GM21786 (cell line): ENCODE data around the gene ADGRL3.
A peak's percentile ranks its signal among the peaks of the same experiment; 100 is the strongest.
"Not testable (repeated sequence)": the region's sequence is repeated elsewhere in the genome, so short reads cannot be mapped to it uniquely, and the experiment has no call there.

Experiments
- ATAC-seq: cut with Tn5 transposase; IDR thresholded peaks from one replicate; pipeline ENCODE4 v1.9.1; 2021; ENCODE audit not compliant: unreplicated experiment

The ADGRL3 gene

DNA sequence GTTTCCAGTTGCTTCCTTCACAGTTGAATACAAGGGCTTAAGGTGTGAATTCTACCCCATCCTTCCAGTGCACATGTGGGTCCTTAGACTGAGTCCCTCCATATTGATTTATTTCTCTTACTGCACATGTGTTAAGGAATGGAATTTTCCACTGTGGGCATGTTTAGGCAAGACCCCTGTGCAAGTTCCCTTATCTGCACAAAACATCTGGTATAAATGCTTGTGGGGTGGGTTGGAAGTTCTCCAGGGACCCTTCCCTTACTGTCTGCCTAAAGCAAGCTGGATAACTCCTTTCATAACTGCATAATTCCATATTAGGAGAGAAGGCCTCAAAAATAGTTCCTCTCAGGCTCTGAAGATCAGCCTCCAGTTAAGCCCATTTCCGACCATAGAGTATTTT lies 570.9 kb downstream of the ADGRL3 start:
- no peak for ATAC-seq

DNA sequence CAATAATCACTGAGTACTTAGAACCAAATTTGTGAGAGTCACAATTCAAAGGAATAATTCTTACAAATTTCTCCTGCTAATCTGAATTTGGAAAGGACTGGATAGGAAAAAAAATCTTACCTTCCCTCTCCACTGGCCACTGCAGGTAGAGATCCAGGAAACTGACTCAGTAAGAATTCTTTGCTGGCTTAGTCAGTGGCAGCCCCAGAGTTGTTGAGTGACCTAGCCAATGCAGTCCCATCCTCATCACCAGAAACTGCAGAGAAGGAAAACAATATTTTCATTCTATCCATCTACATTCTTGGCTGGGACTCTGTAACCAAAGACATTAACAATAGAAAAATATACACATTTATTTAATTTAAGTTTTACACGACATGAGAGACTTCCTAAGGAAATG lies 572.0 kb downstream of the ADGRL3 start:
- ATAC-seq: no peak

DNA sequence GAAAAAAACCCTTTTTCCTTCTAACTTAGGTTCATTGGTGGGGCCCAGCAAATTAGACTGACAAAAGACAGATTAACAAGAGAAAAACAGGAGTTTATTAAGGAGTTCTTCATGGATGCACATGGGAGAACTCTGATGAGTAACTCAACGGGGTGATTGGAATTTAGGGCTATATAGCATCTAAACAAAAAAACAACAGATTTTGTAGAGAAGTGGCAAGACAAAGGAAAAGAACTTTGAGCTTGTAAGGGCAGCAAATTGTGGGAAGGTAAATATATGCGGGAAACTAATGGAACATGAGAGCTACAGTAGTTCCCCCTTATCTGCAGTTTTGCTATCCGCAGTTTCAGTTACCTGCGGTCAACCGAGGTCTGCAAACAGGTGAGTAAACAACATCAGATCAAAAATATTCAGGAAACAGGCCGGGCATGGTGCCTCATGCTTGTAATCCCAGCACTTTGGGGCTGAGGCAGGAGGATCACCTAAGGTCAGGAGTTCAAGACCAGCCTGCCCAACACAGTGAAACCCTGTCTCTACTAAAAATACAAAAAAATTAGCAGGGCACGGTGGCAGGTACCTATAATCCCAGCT lies 573.6 kb downstream of the ADGRL3 start:
- ATAC-seq: no peak

DNA sequence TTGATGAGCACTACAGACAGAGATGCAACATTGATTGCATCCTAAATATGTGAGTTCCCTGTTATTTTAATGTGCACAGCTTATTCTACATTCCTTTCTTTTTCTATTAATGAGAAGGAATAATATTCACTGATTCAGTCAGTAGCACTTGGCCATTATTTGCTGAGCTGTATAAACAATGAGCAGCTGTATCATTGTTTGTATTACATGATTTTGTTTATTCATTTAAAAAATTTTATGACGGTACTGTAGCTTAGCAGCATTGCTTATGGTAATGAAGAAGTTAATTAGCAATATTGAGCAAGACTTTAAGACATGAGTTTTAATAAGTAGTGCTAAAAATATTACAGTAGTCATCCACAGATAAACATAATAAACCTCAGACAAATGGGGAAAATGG lies 582.0 kb downstream of the ADGRL3 start:
- no peak for ATAC-seq

DNA sequence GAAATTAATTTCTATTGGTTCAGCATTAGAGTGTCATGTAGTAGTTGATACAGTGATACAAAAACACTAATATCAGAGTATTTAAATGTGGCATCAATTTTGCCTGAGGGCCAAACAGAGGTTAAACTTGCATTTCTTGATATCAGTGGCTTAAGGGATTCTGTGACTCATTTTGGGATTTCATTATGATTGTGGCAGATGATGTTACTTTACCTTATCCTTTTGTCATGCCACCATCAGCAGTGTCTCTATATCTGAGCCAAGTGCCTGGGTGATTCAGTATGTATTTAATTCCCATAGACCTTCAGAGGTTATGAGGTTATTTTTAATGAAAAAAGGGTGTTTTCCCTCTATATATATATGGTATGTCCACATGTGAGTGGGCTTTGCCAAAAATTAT lies 582.9 kb downstream of the ADGRL3 start:
- ATAC-seq: peak; percentile 52

DNA sequence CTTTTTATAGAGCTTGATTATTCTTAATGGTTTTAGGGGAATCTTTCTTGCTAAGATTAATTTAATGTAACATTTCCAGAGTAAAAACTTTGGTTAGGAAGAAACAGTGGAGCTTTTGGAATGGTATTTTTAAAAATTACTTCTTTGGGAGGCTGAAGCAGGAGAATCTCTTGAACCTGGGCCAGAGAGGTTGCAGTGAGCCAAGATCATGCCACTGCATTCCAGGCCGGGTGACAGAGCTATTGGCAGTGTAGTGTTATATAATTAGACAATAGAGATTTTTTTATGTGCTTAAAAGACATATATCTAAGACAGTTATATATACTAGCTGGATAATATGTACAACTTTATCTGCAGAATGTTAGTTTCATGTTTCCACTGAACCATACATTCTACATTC lies 585.6 kb downstream of the ADGRL3 start:
- no peak for ATAC-seq

DNA sequence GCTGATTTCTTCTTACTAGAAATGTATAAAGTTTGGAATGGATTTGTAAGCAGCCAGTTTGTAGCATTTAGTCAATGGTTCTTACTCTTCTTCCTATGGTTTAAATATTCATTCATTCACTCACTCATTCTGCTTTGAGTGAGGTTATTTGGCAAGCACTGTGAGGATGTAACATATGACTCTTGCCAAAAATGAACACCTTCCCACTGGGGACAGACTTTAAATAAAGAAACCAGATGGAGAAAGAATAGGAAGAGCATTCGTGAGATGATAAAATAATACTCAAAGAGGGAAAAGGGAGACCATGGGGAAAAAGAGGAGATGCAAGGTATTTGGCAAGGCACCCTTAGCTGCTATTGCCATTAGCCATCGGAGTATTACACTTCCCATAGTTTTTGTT lies 586.1 kb downstream of the ADGRL3 start:
- ATAC-seq: no peak

DNA sequence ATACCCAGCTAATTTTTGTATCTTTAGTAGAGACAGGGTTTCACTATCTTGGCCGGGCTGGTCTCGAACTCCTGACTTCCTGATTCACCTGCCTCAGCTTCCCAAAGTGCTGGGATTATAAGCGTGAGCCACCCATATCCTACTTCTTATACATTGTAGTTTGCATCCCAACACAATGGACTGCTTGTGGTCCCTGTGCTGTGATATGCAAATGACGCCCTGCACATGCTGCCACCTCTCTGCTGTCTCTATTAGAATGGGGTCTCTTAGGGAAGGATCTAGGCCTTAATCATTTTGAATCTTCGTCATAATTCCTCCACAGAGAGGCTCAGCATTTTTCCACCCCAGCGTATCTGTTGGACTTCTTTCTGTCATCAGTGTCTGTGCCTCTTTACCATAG lies 595.9 kb downstream of the ADGRL3 start:
- no peak for ATAC-seq

DNA sequence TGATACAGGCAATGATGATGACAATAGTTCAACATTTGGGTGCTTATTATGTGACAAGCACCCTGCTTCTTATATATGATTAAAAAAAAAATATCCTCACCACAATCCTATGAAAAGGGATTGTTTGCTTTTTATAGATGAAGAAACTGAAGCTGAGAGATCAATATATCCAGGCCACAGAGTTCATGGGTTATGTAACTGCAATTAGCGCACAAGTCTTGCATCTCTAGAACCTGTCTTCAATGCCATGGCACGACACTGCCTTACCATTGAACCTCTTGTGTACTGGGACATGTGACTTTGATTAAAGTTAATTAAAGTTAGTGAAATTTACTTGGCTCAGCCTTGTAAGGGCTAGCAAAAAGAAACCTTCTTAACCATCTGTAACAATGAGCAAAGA lies 599.7 kb downstream of the ADGRL3 start:
- no peak for ATAC-seq

DNA sequence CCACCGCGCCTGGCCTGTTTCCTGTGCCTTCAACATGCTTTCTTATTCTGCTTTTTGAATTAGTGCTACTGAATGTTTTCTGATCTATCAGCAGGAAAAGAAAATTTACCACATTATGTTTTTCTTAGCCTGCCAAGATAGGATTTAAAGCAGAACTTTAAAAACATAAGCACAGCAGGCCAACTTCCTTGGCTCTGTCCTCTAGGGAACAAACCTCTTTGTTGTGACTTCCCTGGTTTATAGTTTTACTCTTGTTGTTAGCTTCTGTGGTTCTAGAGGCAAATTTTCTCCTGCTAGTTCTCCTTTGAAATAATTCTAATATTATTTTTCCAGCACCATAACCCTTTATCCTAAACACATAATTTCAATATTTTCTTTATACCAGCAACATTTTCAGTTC lies 605.1 kb downstream of the ADGRL3 start:
- ATAC-seq: no peak

DNA sequence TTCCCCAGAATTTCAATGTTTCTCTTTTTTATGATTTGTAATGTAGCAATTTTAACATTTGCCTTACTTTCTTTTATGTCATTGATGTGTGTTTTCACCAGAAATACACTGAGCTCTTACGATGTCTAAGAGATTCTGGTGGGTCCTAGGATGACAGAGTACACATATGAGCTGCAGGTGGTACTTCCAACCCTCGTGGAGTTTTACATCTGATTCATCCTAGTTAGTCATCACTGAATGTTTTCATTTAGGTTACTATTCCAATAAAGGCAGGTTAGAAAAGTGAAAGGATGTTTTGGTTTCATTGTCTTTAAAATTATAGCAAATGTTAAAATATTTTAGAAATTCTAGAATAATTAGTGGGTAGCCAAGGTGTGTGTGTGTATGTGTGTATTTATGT lies 605.9 kb downstream of the ADGRL3 start:
- no peak for ATAC-seq

DNA sequence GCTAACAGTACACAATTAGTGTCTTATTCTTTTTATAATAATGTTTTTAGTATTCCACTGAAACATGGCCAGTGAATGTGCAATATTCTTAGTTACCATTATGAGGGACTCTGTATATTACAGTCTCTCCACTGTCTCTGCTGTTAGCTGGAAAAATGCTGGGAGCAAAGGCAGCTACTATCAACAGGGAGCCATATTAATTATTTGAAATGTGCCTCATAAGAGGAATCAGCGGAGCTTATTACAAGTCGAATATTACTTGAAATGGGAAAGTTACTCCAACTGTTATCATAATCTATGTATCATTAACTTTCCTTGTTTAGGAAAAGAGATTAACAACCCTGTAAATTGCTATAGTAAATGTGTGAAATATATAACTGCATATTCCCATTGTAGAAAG lies 612.0 kb downstream of the ADGRL3 start:
- ATAC-seq: no peak

DNA sequence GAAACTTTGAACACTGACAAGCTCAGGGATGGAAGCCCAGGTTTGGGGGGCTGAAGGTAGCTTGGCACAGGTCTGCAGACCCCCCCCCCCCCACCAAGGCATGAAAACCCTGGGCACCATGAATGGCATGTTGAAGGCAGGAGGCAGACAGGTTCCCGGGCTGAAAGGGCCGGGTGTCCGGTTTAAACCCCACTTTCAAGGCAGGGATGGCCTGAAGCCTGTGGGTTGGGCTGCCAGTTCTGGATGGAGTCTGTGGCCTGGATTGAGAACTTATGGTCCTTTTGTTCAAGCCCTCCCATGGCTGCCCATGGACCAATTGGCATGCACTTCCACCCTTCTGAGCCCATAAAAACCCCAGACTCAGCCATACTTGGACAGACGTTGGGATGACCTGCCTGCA lies 616.9 kb downstream of the ADGRL3 start:
- no peak for ATAC-seq

DNA sequence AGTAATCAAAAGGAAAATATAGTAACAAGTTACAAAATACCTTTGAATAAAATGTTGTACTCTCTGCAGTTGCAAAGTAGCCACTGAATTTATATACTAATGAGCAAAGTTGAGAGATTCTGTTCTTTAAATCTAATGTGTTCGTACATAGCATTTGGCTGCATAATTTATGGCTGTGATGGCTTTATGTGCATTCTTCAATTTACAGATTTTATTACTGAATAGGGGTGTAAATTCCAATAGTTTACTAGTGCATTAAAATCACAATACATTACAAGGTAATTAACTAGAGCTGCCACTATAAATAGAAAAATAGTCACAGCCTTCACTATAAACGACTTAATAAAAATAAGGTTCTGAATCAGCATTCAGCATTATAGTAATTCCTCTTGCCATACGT lies 620.0 kb downstream of the ADGRL3 start:
- no peak for ATAC-seq

DNA sequence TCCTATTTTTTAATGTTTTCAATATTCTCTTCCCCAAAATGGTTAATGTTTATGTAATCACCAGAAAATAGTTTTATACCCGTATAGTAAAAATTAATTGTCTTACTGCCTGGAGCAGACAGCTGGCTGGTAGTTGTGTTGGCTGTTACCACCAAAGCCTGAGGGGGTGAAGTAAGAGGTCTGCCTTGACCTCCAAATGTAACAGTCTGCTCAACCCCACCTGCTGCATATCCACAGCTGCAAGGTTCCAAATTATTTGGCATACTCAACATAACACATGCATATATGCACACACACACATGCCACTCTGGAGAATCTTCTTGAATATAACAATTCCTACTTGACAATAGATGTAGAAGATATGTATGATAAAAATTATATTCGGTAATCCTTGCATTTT lies 624.3 kb downstream of the ADGRL3 start:
- no peak for ATAC-seq

DNA sequence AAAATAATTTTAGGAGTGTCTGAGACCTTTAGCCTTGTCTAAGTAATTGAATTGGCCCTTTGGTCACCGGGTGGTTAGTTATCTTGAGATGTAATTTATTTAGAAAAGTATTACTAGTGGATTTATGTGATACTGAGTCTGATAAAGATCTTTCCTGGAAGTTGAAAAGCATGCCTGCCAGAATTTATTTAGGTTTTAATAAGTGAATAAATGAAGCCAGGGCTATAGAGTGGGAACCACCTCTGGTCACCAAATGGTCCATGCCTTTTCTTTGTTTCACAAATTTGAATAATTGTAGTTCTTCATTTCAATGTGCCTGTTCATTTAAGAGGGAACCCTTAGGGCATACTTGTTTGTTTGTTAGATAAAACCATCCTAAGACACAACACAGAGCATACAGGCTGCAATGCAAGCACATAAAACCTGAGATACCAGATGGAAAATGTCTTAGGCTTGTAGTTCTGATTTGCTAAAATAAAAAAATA lies 627.8 kb downstream of the ADGRL3 start:
- no peak for ATAC-seq

DNA sequence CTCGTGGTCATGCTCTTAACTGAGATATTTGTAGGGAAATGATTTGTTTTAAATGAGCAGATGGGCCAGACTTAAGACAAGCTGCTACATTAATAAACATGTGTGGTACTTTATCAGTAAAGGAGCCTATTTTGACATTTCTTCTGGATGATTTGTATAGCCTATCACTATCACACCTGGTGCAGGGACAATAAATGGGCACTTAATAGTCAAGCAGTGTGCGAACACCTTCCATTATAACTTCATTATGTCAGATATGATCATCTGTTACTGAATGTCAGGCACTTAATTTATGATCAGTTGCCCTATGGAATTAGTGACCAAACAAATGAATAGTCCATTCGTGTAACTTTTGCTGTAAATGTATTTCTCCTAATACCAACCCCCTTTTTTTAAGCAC lies 628.8 kb downstream of the ADGRL3 start:
- no peak for ATAC-seq

DNA sequence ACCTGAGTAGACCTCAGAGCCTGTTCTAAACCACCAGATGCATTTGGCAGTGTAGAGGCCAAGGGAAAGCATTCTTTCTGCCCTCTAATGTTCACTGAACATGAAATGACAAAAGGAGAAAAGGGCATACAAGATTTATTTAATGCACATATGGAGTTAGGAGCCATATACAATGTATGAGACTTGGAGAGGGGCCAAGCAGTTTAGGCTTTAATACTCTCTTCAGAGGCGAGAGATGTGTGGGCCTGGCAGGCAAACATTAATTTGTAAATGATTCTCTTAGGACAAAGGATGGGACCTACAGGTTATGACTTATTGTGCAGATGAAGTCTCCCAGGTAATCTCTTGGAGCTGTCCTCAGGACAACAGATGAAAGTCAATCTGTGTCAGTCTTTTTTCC lies 631.9 kb downstream of the ADGRL3 start:
- ATAC-seq: no peak

DNA sequence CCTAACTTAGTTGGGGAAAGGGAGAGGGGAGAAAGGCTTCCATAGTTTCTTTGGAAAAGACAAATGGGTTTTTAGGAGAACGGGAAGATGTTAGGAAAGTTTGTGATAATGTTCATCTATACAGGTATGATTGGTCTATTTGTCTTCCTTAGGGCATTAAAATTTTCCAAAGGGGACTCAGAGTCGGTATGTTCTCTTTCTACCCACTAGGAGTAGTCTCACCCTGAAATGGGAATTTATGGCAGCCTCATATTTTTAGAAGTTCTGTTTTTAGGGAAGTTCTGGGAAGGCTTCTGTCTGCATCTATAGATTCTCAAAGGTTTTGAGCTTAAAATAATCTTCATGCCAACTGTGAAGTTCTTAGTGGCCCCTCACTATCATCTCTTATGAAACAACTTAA lies 637.3 kb downstream of the ADGRL3 start:
- no peak for ATAC-seq

DNA sequence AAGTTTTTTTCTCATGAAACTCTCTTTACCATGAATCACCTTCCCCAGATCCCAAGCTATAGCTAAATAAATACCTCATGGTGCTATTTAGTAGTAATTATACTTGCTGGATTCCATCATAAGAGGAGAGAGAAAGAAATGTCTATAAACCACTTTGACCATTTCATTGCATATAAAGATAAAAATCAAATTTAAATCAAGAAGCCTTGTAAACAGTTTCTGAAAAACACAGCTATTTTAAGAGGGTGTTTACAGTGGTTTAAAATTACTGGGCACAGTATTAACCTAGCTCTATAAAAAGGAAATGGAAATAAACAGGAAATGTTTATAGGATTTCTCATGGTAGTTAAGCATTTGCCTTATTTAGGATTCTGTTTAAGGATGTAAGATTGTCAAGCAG lies 637.9 kb downstream of the ADGRL3 start:
- no peak for ATAC-seq

DNA sequence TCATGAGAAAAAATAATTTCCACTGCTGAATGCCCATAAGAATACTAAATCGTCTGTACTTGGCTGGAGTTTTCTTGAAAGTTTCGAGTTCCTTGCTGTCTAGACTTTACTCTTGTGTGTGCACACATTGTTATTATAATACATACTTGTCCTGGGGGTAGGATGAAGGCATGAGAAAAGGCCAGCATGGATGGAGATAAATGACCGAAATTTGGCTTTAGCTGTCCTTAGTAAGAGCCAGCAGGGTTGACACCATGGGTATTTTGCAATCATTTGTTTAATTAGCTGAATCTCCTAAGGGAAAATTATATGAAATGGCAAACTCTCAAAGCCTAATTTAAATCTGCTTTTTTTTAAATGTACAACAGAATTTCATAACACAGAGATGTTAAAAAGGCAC lies 641.6 kb downstream of the ADGRL3 start:
- no peak for ATAC-seq

DNA sequence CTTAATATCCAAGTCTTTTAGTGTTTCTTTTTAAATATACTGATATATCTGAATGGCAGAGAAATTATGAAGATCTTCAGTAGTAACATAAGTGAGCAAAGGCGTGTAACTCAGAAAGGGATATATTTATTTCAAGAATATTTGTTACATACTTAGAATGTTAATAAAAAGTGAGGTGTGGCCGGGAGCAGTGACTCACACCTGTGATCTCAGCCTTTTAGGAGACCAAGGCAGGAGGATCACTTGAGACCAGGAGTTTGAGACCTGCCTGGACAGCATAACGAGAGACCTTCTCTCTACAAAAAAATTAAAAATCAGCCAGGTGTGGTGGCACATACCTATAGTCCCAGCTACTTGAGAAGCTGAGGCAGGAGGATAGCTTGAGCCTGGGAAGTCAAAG lies 651.0 kb downstream of the ADGRL3 start:
- ATAC-seq: no peak

DNA sequence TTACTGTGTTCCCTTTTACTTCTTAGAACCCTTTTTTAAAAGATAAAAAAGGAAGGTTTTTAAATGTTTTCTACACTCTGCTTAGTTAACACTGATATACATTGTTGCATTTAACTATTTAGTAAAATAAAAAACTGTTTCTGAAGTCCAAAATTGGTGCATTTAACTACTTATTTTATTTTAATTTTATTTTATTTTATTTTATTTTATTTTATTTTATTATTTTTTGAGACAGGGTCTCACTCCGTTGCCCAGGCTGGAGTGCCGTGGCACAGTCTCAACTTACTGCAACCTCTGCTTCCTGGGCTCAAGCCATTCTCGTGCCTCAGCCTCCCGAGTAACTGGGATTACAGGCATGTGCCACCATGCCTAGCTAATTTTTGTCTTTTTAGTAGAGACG lies 652.0 kb downstream of the ADGRL3 start:
- not testable (repeated sequence) for ATAC-seq

DNA sequence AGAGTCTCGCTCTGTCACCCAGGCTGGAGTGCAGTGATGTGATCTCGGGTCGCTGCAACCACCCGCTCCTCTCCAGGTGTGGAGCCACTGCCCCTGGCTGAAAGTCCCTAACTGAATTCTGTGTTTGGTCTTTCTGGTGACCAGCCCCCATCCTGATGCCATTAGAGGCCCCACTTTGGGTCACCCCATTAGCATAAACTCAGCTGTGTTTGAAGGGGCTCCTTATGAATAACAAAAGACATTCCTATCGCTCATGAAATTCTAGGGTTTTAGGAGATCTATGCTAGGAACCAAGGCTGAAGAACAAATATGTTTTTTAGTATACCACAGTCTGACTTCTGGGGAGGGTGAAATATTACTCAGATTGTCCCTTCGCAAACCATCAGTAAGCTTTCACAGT lies 652.9 kb downstream of the ADGRL3 start:
- no peak for ATAC-seq
